ENCODE data around the gene POLDIP2. TPM values are rescaled to one million over a fixed set of nuclear protein-coding genes. Genes with fewer than 3 reads are reported as not detected.
A peak's percentile ranks its signal among the peaks of the same experiment; 100 is the strongest.

Gene POLDIP2
- total and polyA plus RNA-seq, 8 donors = 28.3 to 51.2 (median 41.2) TPM

GRCh38 chr17:28317966-28318758, 39.2 kb downstream of the POLDIP2 start:
- no peaks in the 10 kb centered on the region for H3K27me3 ChIP-seq
- ATAC-seq (peak; percentile 1 to 8 (median 4)), DNase-seq (peak in 1 of 6 donors; percentile 46), FAIRE-seq (no peak)
- 10% methylated on average over 40 of the region's 40 CpGs for WGBS, 2 donors
- peak overlapping the region; percentile 84 to 97 (median 92) for H3K27ac ChIP-seq
- TF ChIP-seq CTCF (IDR thresholded peaks at IDR 0.05) = no peak
- H3K9me3 ChIP-seq = no peaks in the 10 kb centered on the region
- intact Hi-C loops (cut with DNase I) = no loop called here
- peak overlapping the region; percentile 14 to 80 (median 59) for H3K4me3 ChIP-seq
- H3K36me3 ChIP-seq = no peaks in the 10 kb centered on the region
- H3K4me1 ChIP-seq = peaks cover 6 to 18% (median 15%) of the 10 kb centered on the region in 3 donors

- 69 to 79% methylated on average over 21 of the region's 21 CpGs for WGBS, 2 donors
- ATAC-seq (no peak), FAIRE-seq (no peak), DNase-seq (no peak)
- peak overlapping the region in 2 of 4 donors; percentile 75 to 80 for H3K4me3 ChIP-seq
- H3K9me3 ChIP-seq = no peaks in the 10 kb centered on the region
- H3K27ac ChIP-seq = peak overlapping the region; percentile 37 to 97 (median 90)
- H3K4me1 ChIP-seq = peaks cover 14 to 18% (median 14%) of the 10 kb centered on the region in 3 donors
- H3K27me3 ChIP-seq = no peaks in the 10 kb centered on the region
- intact Hi-C loops (cut with DNase I) = no loop called here
- no peaks in the 10 kb centered on the region for H3K36me3 ChIP-seq
- no peak for TF ChIP-seq CTCF (IDR thresholded peaks at IDR 0.05)
Measured at GRCh38 chr17:28317099-28317965, 40.0 kb downstream of the POLDIP2 start.

- no peaks in the 10 kb centered on the region for H3K36me3 ChIP-seq
- H3K27me3 ChIP-seq = no peaks in the 10 kb centered on the region
- no peak for ATAC-seq
- H3K4me1 ChIP-seq = peaks cover 16 to 20% (median 19%) of the 10 kb centered on the region in 3 donors
- FAIRE-seq = no peak
- DNase-seq = no peak
- H3K27ac ChIP-seq = no peak overlapping the region
- intact Hi-C loops (cut with DNase I) = no loop called here
- H3K4me3 ChIP-seq = no peak overlapping the region
- no peak for TF ChIP-seq CTCF (IDR thresholded peaks at IDR 0.05)
- no peaks in the 10 kb centered on the region for H3K9me3 ChIP-seq
- WGBS, 2 donors = 88% methylated on average over 4 of the region's 4 CpGs
Measured at GRCh38 chr17:28315846-28316705, 41.3 kb downstream of the POLDIP2 start.

GRCh38 chr17:28313841-28314240, 43.5 kb downstream of the POLDIP2 start:
- intact Hi-C loops (cut with DNase I) = no loop called here
- TF ChIP-seq CTCF (IDR thresholded peaks at IDR 0.05) = no peak
- Histone ChIP-seq H3K36me3 (no peaks in the 10 kb centered on the region), H3K27ac (no peak overlapping the region), H3K4me1 (peaks cover 16 to 20% (median 19%) of the 10 kb centered on the region in 3 donors), H3K27me3 (no peaks in the 10 kb centered on the region), H3K9me3 (no peaks in the 10 kb centered on the region), H3K4me3 (no peak overlapping the region)
- ATAC-seq (no peak), FAIRE-seq (no peak), DNase-seq (peak in 1 of 6 donors; percentile 69)
- WGBS, 2 donors = 46 to 49% methylated on average over 2 of the region's 2 CpGs

Measured in pancreas (tissue), 10 donors.